ENCODE data around the gene BNC1.
A peak's percentile ranks its signal among the peaks of the same experiment; 100 is the strongest.

Gene BNC1

GRCh38 chr15:83210619-83211018 is 73.8 kb downstream of the BNC1 start:
- TF ChIP-seq CTCF (IDR thresholded peaks at IDR 0.05; ENCODE audit: insufficient read depth, low read length, poor library complexity, severe bottlenecking), result peak; percentile 12
- Histone ChIP-seq H3K27me3 (replicated peaks; ENCODE audit: control insufficient read depth, insufficient read depth, low read length) (no peaks in the 10 kb centered on the region), H3K36me3 (ENCODE audit: control insufficient read depth, insufficient read depth, low read length) (no peaks in the 10 kb centered on the region), H3K4me3 (replicated peaks; ENCODE audit: low read depth, low read length) (no peak overlapping the region)
- DNase-seq (ENCODE audit: extremely low read depth, insufficient read length), result no peak

GRCh38 chr15:83209333-83209732 is 75.1 kb downstream of the BNC1 start:
- no peaks in the 10 kb centered on the region for H3K36me3 ChIP-seq (ENCODE audit: control insufficient read depth, insufficient read depth, low read length)
- TF ChIP-seq CTCF (IDR thresholded peaks at IDR 0.05; ENCODE audit: insufficient read depth, low read length, poor library complexity, severe bottlenecking), result peak; percentile 7
- DNase-seq (ENCODE audit: extremely low read depth, insufficient read length), result no peak
- H3K27me3 ChIP-seq (replicated peaks; ENCODE audit: control insufficient read depth, insufficient read depth, low read length), result no peaks in the 10 kb centered on the region
- H3K4me3 ChIP-seq (replicated peaks; ENCODE audit: low read depth, low read length), result no peak overlapping the region

- TF ChIP-seq CTCF (IDR thresholded peaks at IDR 0.05; ENCODE audit: insufficient read depth, low read length, poor library complexity, severe bottlenecking), result no peak
- Histone ChIP-seq H3K4me3 (replicated peaks; ENCODE audit: low read depth, low read length) (peak overlapping the region; percentile 70), H3K27me3 (replicated peaks; ENCODE audit: control insufficient read depth, insufficient read depth, low read length) (no peaks in the 10 kb centered on the region), H3K36me3 (ENCODE audit: control insufficient read depth, insufficient read depth, low read length) (no peaks in the 10 kb centered on the region)
- no peak for DNase-seq (ENCODE audit: extremely low read depth, insufficient read length)
Measured at GRCh38 chr15:83208367-83208661, 76.2 kb downstream of the BNC1 start.

- Histone ChIP-seq H3K36me3 (ENCODE audit: control insufficient read depth, insufficient read depth, low read length) (no peaks in the 10 kb centered on the region), H3K4me3 (replicated peaks; ENCODE audit: low read depth, low read length) (peak within 1 kb of the TSS; percentile 70), H3K27me3 (replicated peaks; ENCODE audit: control insufficient read depth, insufficient read depth, low read length) (no peaks in the 10 kb centered on the region)
- peak; percentile 57 for DNase-seq (ENCODE audit: extremely low read depth, insufficient read length)
- TF ChIP-seq CTCF (IDR thresholded peaks at IDR 0.05; ENCODE audit: insufficient read depth, low read length, poor library complexity, severe bottlenecking), result peak; percentile 56
Measured at GRCh38 chr15:83207660-83208366, 76.7 kb downstream of the BNC1 start, which contains the start of gene HDGFL3. Gene HDGFL3 (minus strand): TSS chr15:83207823. CDS start chr15:83207414, 409 bp downstream.

GRCh38 chr15:83207009-83207659 is 77.3 kb downstream of the BNC1 start:
- Histone ChIP-seq H3K27me3 (replicated peaks; ENCODE audit: control insufficient read depth, insufficient read depth, low read length) (no peaks in the 10 kb centered on the region), H3K36me3 (ENCODE audit: control insufficient read depth, insufficient read depth, low read length) (no peaks in the 10 kb centered on the region), H3K4me3 (replicated peaks; ENCODE audit: low read depth, low read length) (peak overlapping the region; percentile 70)
- peak; percentile 57 for DNase-seq (ENCODE audit: extremely low read depth, insufficient read length)
- TF ChIP-seq CTCF (IDR thresholded peaks at IDR 0.05; ENCODE audit: insufficient read depth, low read length, poor library complexity, severe bottlenecking), result no peak
